Measurements from ENCODE around the gene METTL26. TPM values are rescaled to one million over a fixed set of nuclear protein-coding genes. Genes with fewer than 3 reads are reported as not detected.

Gene METTL26
- total and polyA plus RNA-seq, 10 of the 15 experiments (the other 5 are each of a cell fraction or from before 2014, with no cell fraction given): 5.4 to 163 (median 79.3) TPM

DNA sequence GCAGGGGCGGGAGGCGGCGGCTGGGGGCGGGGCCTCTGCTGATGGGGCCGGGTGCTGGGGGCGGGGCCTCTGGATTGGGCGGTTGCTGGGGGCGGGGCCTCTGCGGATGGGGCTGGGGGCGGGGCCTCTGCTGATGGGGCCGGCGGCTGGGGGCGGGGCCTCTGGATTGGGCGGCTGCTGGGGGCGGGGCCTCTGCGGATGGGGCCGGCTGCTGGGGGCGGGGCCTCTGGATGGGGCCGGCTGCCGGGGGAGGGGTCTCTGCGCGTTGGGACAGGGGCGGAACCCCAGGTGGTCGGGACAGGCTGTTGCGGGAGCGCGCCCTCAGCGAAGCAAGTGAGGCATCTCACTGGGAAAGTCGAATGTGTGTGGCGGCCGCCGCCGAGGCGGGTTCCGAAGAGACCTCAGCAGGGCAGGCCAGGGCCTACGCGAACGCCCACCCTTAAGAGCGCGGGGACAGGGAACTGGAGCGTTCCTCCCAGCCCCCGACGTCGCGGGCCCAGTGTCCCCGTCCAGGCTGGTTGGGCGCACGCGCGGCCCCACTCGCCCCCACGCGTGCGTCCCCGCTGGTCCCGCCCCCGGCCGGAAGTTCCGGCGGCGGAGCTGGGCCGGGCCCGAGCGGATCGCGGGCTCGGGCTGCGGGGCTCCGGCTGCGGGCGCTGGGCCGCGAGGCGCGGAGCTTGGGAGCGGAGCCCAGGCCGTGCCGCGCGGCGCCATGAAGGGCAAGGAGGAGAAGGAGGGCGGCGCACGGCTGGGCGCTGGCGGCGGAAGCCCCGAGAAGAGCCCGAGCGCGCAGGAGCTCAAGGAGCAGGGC, 43.9 kb upstream of the METTL26 start, which contains the start of gene STUB1 (continued):
- TF ChIP-seq MYB (IDR thresholded peaks at IDR 0.05; ENCODE audit: borderline replicate concordance, low read depth, low read length) (no peak), NR2C1 (IDR thresholded peaks at IDR 0.05) (peak; percentile 20; the same call in 1 of the 2 replicates), RB1 (IDR thresholded peaks at IDR 0.05; ENCODE audit: borderline replicate concordance) (peak; percentile 62; the same call in 1 of the 2 replicates), ZNF24 (IDR thresholded peaks at IDR 0.05) (no peak), RCOR1 (conservative IDR thresholded peaks at IDR 0.05; ENCODE audit: low read depth, low read length) (no peak), NBN (IDR thresholded peaks at IDR 0.05) (peak; percentile 45; the same call in 1 of the 2 replicates), DPF2 (IDR thresholded peaks at IDR 0.05) (peak; percentile 54), NR2F1 (conservative IDR thresholded peaks at IDR 0.05) (0 out of 2 replicates have a peak, but pooled peaks have one; percentile 60), SIX5 (IDR thresholded peaks at IDR 0.05; ENCODE audit: low read depth, low read length, severe bottlenecking) (no peak), BHLHE40 (IDR thresholded peaks at IDR 0.05; ENCODE audit: borderline replicate concordance in 1 of 2, low read depth in 2 of 2, low read length in 1 of 2) (peak; percentile 75 to 91; a peak in 3 of 4 replicates), YBX1 (IDR thresholded peaks at IDR 0.05) (no peak), ZNF217 (IDR thresholded peaks at IDR 0.05) (0 out of 2 replicates have a peak, but pooled peaks have one; percentile 47), RUNX3 (IDR thresholded peaks at IDR 0.05; ENCODE audit: low read length) (no peak), SMC3 (IDR thresholded peaks at IDR 0.05; ENCODE audit: borderline replicate concordance, low read length) (no peak), CREB1 (IDR thresholded peaks at IDR 0.05; ENCODE audit: low read depth) (0 out of 2 replicates have a peak, but pooled peaks have one; percentile 5)
- TF ChIP-seq, protein P1, sequence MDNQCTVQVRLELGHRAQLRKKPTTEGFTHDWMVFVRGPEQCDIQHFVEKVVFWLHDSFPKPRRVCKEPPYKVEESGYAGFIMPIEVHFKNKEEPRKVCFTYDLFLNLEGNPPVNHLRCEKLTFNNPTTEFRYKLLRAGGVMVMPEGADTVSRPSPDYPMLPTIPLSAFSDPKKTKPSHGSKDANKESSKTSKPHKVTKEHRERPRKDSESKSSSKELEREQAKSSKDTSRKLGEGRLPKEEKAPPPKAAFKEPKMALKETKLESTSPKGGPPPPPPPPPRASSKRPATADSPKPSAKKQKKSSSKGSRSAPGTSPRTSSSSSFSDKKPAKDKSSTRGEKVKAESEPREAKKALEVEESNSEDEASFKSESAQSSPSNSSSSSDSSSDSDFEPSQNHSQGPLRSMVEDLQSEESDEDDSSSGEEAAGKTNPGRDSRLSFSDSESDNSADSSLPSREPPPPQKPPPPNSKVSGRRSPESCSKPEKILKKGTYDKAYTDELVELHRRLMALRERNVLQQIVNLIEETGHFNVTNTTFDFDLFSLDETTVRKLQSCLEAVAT (IDR thresholded peaks at IDR 0.05): no peak
- TF ChIP-seq, protein P2, sequence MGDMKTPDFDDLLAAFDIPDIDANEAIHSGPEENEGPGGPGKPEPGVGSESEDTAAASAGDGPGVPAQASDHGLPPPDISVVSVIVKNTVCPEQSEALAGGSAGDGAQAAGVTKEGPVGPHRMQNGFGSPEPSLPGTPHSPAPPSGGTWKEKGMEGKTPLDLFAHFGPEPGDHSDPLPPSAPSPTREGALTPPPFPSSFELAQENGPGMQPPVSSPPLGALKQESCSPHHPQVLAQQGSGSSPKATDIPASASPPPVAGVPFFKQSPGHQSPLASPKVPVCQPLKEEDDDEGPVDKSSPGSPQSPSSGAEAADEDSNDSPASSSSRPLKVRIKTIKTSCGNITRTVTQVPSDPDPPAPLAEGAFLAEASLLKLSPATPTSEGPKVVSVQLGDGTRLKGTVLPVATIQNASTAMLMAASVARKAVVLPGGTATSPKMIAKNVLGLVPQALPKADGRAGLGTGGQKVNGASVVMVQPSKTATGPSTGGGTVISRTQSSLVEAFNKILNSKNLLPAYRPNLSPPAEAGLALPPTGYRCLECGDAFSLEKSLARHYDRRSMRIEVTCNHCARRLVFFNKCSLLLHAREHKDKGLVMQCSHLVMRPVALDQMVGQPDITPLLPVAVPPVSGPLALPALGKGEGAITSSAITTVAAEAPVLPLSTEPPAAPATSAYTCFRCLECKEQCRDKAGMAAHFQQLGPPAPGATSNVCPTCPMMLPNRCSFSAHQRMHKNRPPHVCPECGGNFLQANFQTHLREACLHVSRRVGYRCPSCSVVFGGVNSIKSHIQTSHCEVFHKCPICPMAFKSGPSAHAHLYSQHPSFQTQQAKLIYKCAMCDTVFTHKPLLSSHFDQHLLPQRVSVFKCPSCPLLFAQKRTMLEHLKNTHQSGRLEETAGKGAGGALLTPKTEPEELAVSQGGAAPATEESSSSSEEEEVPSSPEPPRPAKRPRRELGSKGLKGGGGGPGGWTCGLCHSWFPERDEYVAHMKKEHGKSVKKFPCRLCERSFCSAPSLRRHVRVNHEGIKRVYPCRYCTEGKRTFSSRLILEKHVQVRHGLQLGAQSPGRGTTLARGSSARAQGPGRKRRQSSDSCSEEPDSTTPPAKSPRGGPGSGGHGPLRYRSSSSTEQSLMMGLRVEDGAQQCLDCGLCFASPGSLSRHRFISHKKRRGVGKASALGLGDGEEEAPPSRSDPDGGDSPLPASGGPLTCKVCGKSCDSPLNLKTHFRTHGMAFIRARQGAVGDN (IDR thresholded peaks at IDR 0.05): peak; percentile 61
- TF ChIP-seq, protein P3, sequence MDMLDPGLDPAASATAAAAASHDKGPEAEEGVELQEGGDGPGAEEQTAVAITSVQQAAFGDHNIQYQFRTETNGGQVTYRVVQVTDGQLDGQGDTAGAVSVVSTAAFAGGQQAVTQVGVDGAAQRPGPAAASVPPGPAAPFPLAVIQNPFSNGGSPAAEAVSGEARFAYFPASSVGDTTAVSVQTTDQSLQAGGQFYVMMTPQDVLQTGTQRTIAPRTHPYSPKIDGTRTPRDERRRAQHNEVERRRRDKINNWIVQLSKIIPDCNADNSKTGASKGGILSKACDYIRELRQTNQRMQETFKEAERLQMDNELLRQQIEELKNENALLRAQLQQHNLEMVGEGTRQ (IDR thresholded peaks at IDR 0.05; ENCODE audit: borderline replicate concordance, low read depth, low read length): no peak
- TF ChIP-seq, protein P4, sequence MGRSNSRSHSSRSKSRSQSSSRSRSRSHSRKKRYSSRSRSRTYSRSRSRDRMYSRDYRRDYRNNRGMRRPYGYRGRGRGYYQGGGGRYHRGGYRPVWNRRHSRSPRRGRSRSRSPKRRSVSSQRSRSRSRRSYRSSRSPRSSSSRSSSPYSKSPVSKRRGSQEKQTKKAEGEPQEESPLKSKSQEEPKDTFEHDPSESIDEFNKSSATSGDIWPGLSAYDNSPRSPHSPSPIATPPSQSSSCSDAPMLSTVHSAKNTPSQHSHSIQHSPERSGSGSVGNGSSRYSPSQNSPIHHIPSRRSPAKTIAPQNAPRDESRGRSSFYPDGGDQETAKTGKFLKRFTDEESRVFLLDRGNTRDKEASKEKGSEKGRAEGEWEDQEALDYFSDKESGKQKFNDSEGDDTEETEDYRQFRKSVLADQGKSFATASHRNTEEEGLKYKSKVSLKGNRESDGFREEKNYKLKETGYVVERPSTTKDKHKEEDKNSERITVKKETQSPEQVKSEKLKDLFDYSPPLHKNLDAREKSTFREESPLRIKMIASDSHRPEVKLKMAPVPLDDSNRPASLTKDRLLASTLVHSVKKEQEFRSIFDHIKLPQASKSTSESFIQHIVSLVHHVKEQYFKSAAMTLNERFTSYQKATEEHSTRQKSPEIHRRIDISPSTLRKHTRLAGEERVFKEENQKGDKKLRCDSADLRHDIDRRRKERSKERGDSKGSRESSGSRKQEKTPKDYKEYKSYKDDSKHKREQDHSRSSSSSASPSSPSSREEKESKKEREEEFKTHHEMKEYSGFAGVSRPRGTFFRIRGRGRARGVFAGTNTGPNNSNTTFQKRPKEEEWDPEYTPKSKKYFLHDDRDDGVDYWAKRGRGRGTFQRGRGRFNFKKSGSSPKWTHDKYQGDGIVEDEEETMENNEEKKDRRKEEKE (IDR thresholded peaks at IDR 0.05): peak; percentile 56; the same call in 1 of the 2 replicates

Data from GM12878 (cell line).